Mucosa of stomach (tissue), 1 donor: ENCODE data around the gene FBXL12.

Source experiments
- H3K27me3 ChIP-seq: one replicate; pipeline ENCODE4 v1.7.0; 2013; ENCODE audit warnings: mild to moderate bottlenecking, low read length; ENCODE audit not compliant: control insufficient read depth, insufficient read depth
- H3K36me3 ChIP-seq: one replicate; pipeline ENCODE4 v1.7.0; 2013; ENCODE audit warnings: low read length; ENCODE audit not compliant: control insufficient read depth, insufficient read depth
- H3K4me1 ChIP-seq: one replicate; pipeline ENCODE4 v1.7.0; 2013; ENCODE audit warnings: mild to moderate bottlenecking, low read length; ENCODE audit not compliant: control insufficient read depth, insufficient read depth
- H3K4me3 ChIP-seq: one replicate; pipeline ENCODE4 v1.7.0; 2013; ENCODE audit warnings: low read length
- H3K9ac ChIP-seq: one replicate; pipeline ENCODE4 v1.7.0; 2013; ENCODE audit warnings: mild to moderate bottlenecking, low read length, moderate library complexity
- H3K9me3 ChIP-seq: one replicate; pipeline ENCODE4 v1.7.0; 2013; ENCODE audit warnings: mild to moderate bottlenecking, low read length, moderate library complexity; ENCODE audit not compliant: control insufficient read depth
- donor health status: Pancreatic carcinoma.

The FBXL12 gene

DNA sequence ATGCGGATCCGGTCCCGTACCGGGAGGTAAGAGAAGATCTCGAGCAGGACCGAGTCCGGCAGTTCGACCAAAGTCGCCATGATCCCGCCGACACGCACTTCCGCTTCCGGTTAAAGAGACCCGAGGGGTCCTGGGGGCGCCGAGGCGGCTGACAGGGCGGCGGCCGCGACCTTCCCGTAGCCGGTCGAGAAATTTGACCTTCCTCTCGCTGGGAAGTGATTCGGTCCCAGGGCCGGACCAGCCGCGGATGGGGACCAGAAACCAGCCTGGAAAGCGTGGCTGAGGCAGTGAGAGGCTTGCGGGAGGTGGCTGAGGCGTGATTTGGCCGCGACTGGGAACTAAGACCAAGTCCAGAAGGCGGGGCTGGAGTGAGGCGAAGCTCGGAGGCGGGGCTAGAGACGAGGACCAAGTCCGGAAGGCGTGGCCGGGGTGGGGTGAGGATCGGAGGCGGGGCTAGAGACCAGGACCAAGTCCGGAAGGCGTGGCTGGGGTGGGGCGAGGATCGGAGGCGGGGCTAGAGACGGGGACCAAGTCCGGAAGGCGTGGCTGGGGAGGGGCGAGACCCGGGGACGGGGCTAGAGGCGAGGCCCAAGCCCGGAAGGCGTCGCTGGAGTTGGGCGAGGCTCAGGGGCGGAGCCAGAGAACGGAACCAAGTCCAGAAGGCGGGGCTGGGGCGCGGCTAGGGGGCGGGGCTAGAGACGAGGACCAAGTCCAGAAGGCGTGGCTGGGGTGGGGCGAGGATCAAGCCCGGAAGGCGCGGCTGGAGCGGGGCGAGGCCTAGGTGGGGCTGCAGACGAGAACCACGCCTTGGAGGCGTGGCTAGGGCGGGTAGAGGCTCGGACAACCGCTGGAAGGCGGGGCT lies at the start of gene FBXL12:
TSS of gene FBXL12 (minus strand) at position 346 of the 862 bp plus-strand sequence. CDS start at position 80, 266 bp downstream.
- Histone ChIP-seq H3K4me1 (peaks cover 9% of the 10 kb centered on the region), H3K4me3 (peak within 1 kb of the TSS; percentile 81), H3K36me3 (no peaks in the 10 kb centered on the region), H3K27me3 (no peaks in the 10 kb centered on the region), H3K9me3 (no peaks in the 10 kb centered on the region), H3K9ac (peak within 1 kb of the TSS; percentile 77)

DNA sequence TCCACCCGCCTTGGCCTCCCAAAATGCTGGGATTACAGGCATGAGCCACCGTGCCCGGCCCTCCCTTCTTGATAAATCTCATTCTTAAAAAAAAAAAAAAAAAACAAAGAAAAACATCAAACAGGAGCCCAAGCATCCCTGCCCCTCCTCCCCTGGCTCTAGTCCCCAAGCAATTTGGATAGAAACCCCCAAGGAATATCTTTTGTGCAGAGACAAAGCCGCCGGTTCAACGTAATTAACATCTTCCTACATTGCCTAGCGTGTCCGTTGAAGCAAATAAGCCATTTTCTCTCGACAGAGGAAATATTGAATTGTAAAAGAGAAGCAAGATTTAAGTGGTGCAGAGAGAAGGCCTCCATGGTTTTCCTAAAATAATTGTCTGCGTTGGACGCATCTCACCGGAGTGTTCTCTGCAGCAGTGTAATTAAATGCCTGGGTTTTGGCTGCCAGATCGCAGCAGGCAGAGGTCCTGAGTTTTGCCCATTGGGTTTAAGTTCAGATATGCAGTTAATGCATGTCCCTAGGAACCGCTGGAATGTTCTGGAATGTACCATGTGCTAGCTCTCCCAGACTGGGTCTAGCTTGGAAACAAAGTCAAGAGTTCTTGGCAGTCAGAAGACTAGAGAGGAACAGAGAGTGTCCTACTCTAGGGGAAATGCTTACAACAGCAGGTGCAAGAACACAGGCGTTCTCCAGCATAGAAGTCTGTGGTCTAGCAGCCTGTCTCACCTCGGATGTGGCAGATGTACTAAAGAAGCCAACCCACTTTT lies 47.0 kb upstream of the FBXL12 start:
- no peaks in the 10 kb centered on the region for H3K27me3 ChIP-seq
- no peaks in the 10 kb centered on the region for H3K4me1 ChIP-seq
- no peak overlapping the region for H3K9ac ChIP-seq
- H3K9me3 ChIP-seq, result no peaks in the 10 kb centered on the region
- H3K4me3 ChIP-seq, result no peak overlapping the region
- H3K36me3 ChIP-seq, result no peaks in the 10 kb centered on the region

DNA sequence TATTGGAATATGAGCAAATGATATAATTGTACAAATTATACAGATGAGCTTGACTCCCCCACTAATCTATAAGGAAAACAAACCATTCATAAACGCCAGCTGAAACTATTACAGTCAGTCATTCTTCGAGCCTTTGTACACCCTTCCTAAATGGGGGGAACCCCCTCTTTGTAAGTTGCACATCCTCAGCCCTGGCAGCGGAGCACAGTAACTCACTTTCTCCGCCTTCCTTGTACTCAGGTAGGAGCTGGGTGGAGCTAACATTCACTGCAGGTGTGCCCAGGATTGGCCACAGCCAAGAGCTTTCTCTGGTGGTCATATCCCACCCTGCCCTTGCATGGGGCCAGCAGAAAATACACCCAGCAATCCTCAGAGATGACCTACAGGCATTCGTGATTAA lies 44.9 kb upstream of the FBXL12 start:
- H3K27me3 ChIP-seq, result no peaks in the 10 kb centered on the region
- no peaks in the 10 kb centered on the region for H3K9me3 ChIP-seq
- H3K4me3 ChIP-seq, result no peak overlapping the region
- H3K4me1 ChIP-seq, result no peaks in the 10 kb centered on the region
- no peaks in the 10 kb centered on the region for H3K36me3 ChIP-seq
- H3K9ac ChIP-seq, result no peak overlapping the region

- H3K4me3 ChIP-seq, result no peak overlapping the region
- no peaks in the 10 kb centered on the region for H3K4me1 ChIP-seq
- H3K27me3 ChIP-seq, result no peaks in the 10 kb centered on the region
- no peak overlapping the region for H3K9ac ChIP-seq
- no peaks in the 10 kb centered on the region for H3K36me3 ChIP-seq
- H3K9me3 ChIP-seq, result no peaks in the 10 kb centered on the region
These were observed 44.1 kb upstream of the FBXL12 start for GRCh38 chr19:9862938-9863337.

GRCh38 chr19:9861503-9861902 lies 42.6 kb upstream of the FBXL12 start:
- H3K36me3 ChIP-seq, result no peaks in the 10 kb centered on the region
- H3K9ac ChIP-seq, result no peak overlapping the region
- H3K4me3 ChIP-seq, result no peak overlapping the region
- no peaks in the 10 kb centered on the region for H3K27me3 ChIP-seq
- H3K4me1 ChIP-seq, result no peaks in the 10 kb centered on the region
- no peaks in the 10 kb centered on the region for H3K9me3 ChIP-seq

GRCh38 chr19:9860407-9860806 lies 41.5 kb upstream of the FBXL12 start:
- no peaks in the 10 kb centered on the region for H3K4me1 ChIP-seq
- H3K9ac ChIP-seq, result no peak overlapping the region
- no peaks in the 10 kb centered on the region for H3K9me3 ChIP-seq
- H3K27me3 ChIP-seq, result no peaks in the 10 kb centered on the region
- no peak overlapping the region for H3K4me3 ChIP-seq
- H3K36me3 ChIP-seq, result no peaks in the 10 kb centered on the region

GRCh38 chr19:9858766-9859165 lies 39.9 kb upstream of the FBXL12 start:
- H3K36me3 ChIP-seq, result no peaks in the 10 kb centered on the region
- H3K9me3 ChIP-seq, result no peaks in the 10 kb centered on the region
- H3K4me3 ChIP-seq, result no peak overlapping the region
- no peak overlapping the region for H3K9ac ChIP-seq
- H3K4me1 ChIP-seq, result no peaks in the 10 kb centered on the region
- H3K27me3 ChIP-seq, result no peaks in the 10 kb centered on the region

DNA sequence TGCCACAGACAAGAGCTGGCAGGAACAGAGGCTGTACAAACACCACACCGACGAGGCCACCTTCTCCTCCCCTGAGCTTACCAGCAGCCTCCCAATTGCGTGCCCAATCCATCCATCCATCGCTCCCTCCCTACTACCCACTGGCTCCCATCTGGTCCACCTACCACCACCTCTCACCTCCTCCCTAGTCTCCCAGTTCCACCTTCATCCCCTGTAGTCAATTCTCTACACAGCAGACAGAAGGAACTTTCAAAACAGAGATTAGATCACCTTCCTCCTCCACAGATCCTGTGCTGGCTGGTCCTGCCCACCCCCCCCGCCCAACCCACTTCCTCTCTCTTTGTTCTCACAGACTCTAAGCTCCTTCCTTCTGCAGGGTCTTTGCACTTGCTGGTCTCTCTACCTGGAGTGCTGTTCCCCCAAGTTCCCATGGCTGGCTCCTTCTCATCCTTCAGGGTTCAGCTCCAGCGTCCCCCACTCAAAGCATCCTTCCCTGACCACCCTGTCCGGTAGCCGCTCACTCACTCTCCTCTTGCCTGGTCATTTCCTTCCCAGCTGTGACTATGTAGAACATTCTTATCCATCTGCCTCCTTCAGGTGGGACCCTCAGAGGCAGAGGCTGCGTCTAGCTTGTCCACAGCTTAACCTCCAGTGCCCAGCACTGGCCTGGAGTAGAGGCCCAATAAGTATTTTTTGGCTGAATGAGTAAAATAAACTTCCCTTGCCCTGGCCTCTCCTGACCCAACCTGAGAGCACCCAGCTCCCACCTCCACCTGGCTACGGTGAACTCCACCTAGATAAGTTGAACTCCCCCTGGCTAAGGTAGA lies 39.3 kb upstream of the FBXL12 start:
- Histone ChIP-seq H3K9ac (no peak overlapping the region), H3K36me3 (no peaks in the 10 kb centered on the region), H3K4me1 (no peaks in the 10 kb centered on the region), H3K9me3 (no peaks in the 10 kb centered on the region), H3K4me3 (no peak overlapping the region), H3K27me3 (no peaks in the 10 kb centered on the region)

- H3K4me1 ChIP-seq, result no peaks in the 10 kb centered on the region
- H3K36me3 ChIP-seq, result no peaks in the 10 kb centered on the region
- H3K4me3 ChIP-seq, result no peak overlapping the region
- no peaks in the 10 kb centered on the region for H3K9me3 ChIP-seq
- H3K27me3 ChIP-seq, result no peaks in the 10 kb centered on the region
- no peak overlapping the region for H3K9ac ChIP-seq
These were observed 38.3 kb upstream of the FBXL12 start for GRCh38 chr19:9857076-9857721.

DNA sequence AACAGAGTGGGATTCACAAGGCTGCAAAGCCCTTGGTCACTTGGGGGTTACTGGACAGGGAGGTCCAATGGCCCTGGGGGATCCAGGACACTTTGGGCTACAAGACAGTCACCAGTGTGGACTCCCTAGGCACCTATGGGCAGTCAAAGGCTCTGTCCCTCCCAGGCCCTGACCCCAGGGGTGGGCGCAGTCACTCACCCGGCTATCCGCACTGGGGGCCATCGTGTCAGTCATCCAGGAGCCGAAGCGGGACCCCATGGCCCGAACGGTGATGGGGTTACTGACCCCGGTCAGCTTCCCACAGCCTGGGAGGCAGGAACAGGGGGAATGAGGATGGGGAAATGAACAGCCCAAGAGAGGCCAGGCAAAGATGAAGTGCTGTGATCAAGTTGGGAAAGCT lies 37.7 kb upstream of the FBXL12 start:
- H3K36me3 ChIP-seq, result no peaks in the 10 kb centered on the region
- no peaks in the 10 kb centered on the region for H3K9me3 ChIP-seq
- H3K4me3 ChIP-seq, result no peak overlapping the region
- no peak overlapping the region for H3K9ac ChIP-seq
- no peaks in the 10 kb centered on the region for H3K27me3 ChIP-seq
- no peaks in the 10 kb centered on the region for H3K4me1 ChIP-seq

- Histone ChIP-seq H3K9ac (no peak overlapping the region), H3K9me3 (no peaks in the 10 kb centered on the region), H3K4me1 (no peaks in the 10 kb centered on the region), H3K4me3 (no peak overlapping the region), H3K27me3 (no peaks in the 10 kb centered on the region), H3K36me3 (no peaks in the 10 kb centered on the region)
These were observed 35.5 kb upstream of the FBXL12 start for GRCh38 chr19:9854282-9854846.
